AG09319 (cell line): ENCODE results near the gene GRAP2.
"Not testable (repeated sequence)": the region's sequence is repeated elsewhere in the genome, so short reads cannot be mapped to it uniquely, and the experiment has no call there.

ENCODE experiments used
- DNase-seq: peaks from one replicate; pipeline ENCODE4 v3.0.0-alpha.2; 2010; ENCODE audit warnings: low read depth; ENCODE audit errors: extremely low read depth
- CTCF ChIP-seq: IDR thresholded peaks from 2 replicates; pipeline ENCODE4 v1.5.1; 2011; ENCODE audit warnings: low read depth, mild to moderate bottlenecking, inconsistent platforms, low read length, moderate library complexity

Gene GRAP2

GRCh38 chr22:39893526-39893925 is 7.4 kb upstream of the GRAP2 start, which contains the start of gene ENTHD1:
TSS of gene ENTHD1 (minus strand) at chr22:39893760. CDS start at chr22:39887748, 6,012 bp downstream.
- DNase-seq, result no peak
- no peak for TF ChIP-seq CTCF

- TF ChIP-seq CTCF, result no peak
- no peak for DNase-seq
Observed at GRCh38 chr22:39894554-39895092, 6.3 kb upstream of the GRAP2 start.

GRCh38 chr22:39895682-39896081 is 5.2 kb upstream of the GRAP2 start:
- no peak for DNase-seq
- TF ChIP-seq CTCF, result no peak

DNA sequence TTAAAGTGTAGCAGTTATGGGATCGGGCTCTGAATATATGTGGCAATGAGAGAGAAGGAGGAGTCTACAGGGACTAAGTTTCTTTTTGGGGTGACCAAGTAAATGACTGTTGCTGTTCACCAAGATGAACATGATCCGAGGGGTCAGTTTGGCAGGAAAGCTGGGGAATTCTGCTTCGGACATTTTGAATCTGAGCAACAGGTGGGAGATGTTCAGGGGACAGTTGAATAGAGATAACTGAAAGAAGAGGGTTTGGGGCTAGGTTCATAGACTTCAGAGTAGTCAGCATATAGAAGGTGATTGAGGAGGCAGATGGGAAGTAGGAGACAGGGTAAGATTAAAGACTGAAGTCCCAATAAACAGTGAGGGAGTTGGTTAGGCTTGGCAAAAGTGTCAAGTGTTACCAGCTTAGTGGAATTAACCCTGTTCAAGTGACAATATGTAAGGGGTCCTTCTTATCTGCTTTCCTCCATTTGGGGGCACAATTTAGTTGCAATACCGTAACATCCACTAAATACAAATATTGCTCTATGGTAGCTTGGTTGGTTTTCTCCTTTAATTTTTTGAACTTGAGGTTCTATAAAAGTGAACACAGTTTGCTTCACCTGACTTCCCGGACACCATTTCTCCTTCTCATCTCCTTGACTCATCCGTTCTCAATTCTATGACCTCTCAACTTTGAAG is 4.4 kb upstream of the GRAP2 start:
- no peak for TF ChIP-seq CTCF
- DNase-seq, result no peak

- no peak for TF ChIP-seq CTCF
- DNase-seq, result no peak
Observed at GRCh38 chr22:39897841-39898240, 3.0 kb upstream of the GRAP2 start.

DNA sequence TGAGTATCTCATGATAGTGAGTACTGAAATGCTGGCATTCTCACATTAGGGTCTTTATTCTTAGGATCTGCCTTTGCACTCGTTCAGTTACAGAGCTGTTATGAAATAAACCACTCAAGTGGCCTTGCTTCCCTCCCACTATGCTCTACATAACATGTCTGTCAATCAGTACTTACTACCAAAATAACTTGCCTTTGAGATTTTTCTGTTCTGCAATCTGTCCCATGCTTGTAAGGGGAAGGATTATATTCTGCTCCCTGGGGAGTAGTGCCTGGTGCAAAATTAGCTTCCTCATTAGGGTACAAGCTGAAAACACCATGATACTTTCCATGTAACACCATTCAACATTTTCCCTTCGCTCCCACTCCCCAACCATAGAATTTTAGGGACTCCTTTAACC is 1.9 kb upstream of the GRAP2 start:
- TF ChIP-seq CTCF, result no peak
- no peak for DNase-seq

GRCh38 chr22:39901565-39902146 is 772 bp downstream of the GRAP2 start:
- no peak for DNase-seq
- TF ChIP-seq CTCF, result no peak

DNA sequence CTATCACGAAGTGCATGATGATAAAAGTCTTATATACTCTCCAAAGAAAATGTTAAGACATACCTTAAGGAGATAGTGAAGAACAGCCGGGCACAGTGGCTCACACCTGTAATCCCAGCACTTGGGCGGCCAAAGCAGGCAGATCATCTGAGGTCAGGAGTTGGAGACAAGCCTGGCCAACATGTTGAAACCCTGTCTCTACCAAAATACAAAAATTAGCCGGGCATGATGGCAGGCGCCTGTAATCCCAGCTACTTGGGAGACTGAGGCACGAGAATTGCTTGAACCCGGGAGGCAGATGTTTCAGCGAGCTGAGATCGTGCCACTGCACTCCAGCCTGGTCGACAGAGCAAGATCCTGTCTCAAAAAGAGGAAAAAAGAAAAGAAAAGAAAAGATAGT is 3.1 kb downstream of the GRAP2 start:
- DNase-seq, result not testable (repeated sequence)
